ENCODE data around the gene XPC.
"Not testable (repeated sequence)": the region's sequence is repeated elsewhere in the genome, so short reads cannot be mapped to it uniquely, and the experiment has no call there.

The XPC gene

GRCh38 chr3:14124223-14124614, 54.2 kb downstream of the XPC start:
- Histone ChIP-seq H3K27ac (peak overlapping the region; percentile 93), H3K4me3 (peak overlapping the region; percentile 90), H4K20me1 (peaks cover 40% of the 10 kb centered on the region), H3K27me3 (no peaks in the 10 kb centered on the region), H3K9ac (peak overlapping the region; percentile 90), H3K9me3 (no peaks in the 10 kb centered on the region), H3K4me1 (peaks cover 33% of the 10 kb centered on the region), H3K4me2 (peak overlapping the region; percentile 96), H3K36me3 (peaks cover 57% of the 10 kb centered on the region)
- TF ChIP-seq Cebpa-rat (IDR thresholded peaks at IDR 0.05), result no peak

- H3K36me3 ChIP-seq, result peaks cover 57% of the 10 kb centered on the region
- peak overlapping the region; percentile 90 for H3K4me3 ChIP-seq
- H3K4me2 ChIP-seq, result peak overlapping the region; percentile 96
- peak overlapping the region; percentile 90 for H3K9ac ChIP-seq
- no peak for TF ChIP-seq Cebpa-rat (IDR thresholded peaks at IDR 0.05)
- no peaks in the 10 kb centered on the region for H3K9me3 ChIP-seq
- H3K4me1 ChIP-seq, result peaks cover 33% of the 10 kb centered on the region
- H4K20me1 ChIP-seq, result peaks cover 37% of the 10 kb centered on the region
- peak overlapping the region; percentile 93 for H3K27ac ChIP-seq
- H3K27me3 ChIP-seq, result no peaks in the 10 kb centered on the region
Measured at GRCh38 chr3:14123308-14124222, 54.8 kb downstream of the XPC start.

GRCh38 chr3:14122301-14122700, 56.1 kb downstream of the XPC start:
- Histone ChIP-seq H3K27ac (no peak overlapping the region), H3K4me2 (no peak overlapping the region; the same call in 1 of the 2 replicates), H3K4me1 (peaks cover 32% of the 10 kb centered on the region), H3K9me3 (no peaks in the 10 kb centered on the region), H3K36me3 (peaks cover 56% of the 10 kb centered on the region), H3K4me3 (no peak overlapping the region), H3K27me3 (no peaks in the 10 kb centered on the region), H4K20me1 (peaks cover 36% of the 10 kb centered on the region), H3K9ac (no peak overlapping the region)
- no peak for TF ChIP-seq Cebpa-rat (IDR thresholded peaks at IDR 0.05)

- no peak overlapping the region for H3K9ac ChIP-seq
- H3K4me2 ChIP-seq, result no peak overlapping the region
- H3K27ac ChIP-seq, result no peak overlapping the region
- H3K27me3 ChIP-seq, result no peaks in the 10 kb centered on the region
- H3K9me3 ChIP-seq, result no peaks in the 10 kb centered on the region
- no peak for TF ChIP-seq Cebpa-rat (IDR thresholded peaks at IDR 0.05)
- H3K36me3 ChIP-seq, result peaks cover 56% of the 10 kb centered on the region
- H3K4me1 ChIP-seq, result peaks cover 27% of the 10 kb centered on the region
- no peak overlapping the region for H3K4me3 ChIP-seq
- H4K20me1 ChIP-seq, result peaks cover 36% of the 10 kb centered on the region
Measured at GRCh38 chr3:14121859-14122258, 56.5 kb downstream of the XPC start.

GRCh38 chr3:14120921-14121448, 57.4 kb downstream of the XPC start:
- not testable (repeated sequence) for H3K27ac ChIP-seq, H3K4me3 ChIP-seq, H3K27me3 ChIP-seq, H3K9me3 ChIP-seq, H3K4me2 ChIP-seq, H3K9ac ChIP-seq
- H3K36me3 ChIP-seq, result peaks cover 61% of the 10 kb centered on the region
- peaks cover 32% of the 10 kb centered on the region for H4K20me1 ChIP-seq
- peaks cover 19% of the 10 kb centered on the region for H3K4me1 ChIP-seq

- Histone ChIP-seq H3K36me3 (peaks cover 67% of the 10 kb centered on the region), H3K27ac (no peak overlapping the region), H4K20me1 (peaks cover 25% of the 10 kb centered on the region), H3K9me3 (no peaks in the 10 kb centered on the region), H3K9ac (no peak overlapping the region), H3K4me2 (no peak overlapping the region), H3K4me3 (no peak overlapping the region), H3K27me3 (no peaks in the 10 kb centered on the region), H3K4me1 (peaks cover 15% of the 10 kb centered on the region)
- TF ChIP-seq Cebpa-rat (IDR thresholded peaks at IDR 0.05), result no peak
Measured at GRCh38 chr3:14120111-14120920, 58.1 kb downstream of the XPC start.

- no peak overlapping the region for H3K4me3 ChIP-seq
- H4K20me1 ChIP-seq, result peaks cover 25% of the 10 kb centered on the region; the same call in 1 of the 2 replicates
- no peaks in the 10 kb centered on the region for H3K9me3 ChIP-seq
- H3K4me2 ChIP-seq, result no peak overlapping the region
- H3K4me1 ChIP-seq, result peaks cover 15% of the 10 kb centered on the region
- no peaks in the 10 kb centered on the region for H3K27me3 ChIP-seq
- no peak overlapping the region for H3K27ac ChIP-seq
- peaks cover 74% of the 10 kb centered on the region for H3K36me3 ChIP-seq
- H3K9ac ChIP-seq, result no peak overlapping the region; the same call in 1 of the 2 replicates
- TF ChIP-seq Cebpa-rat (IDR thresholded peaks at IDR 0.05), result no peak
Measured at GRCh38 chr3:14119651-14120050, 58.8 kb downstream of the XPC start.

GRCh38 chr3:14118400-14119381, 59.7 kb downstream of the XPC start:
- peaks cover 25% of the 10 kb centered on the region; the same call in 1 of the 2 replicates for H4K20me1 ChIP-seq
- no peak overlapping the region for H3K4me2 ChIP-seq
- H3K4me3 ChIP-seq, result no peak overlapping the region
- peaks cover 13% of the 10 kb centered on the region for H3K4me1 ChIP-seq
- H3K27me3 ChIP-seq, result no peaks in the 10 kb centered on the region
- peaks cover 84% of the 10 kb centered on the region for H3K36me3 ChIP-seq
- peak; percentile 41; the same call in 1 of the 2 replicates for TF ChIP-seq Cebpa-rat (IDR thresholded peaks at IDR 0.05)
- no peak overlapping the region; the same call in 1 of the 2 replicates for H3K9ac ChIP-seq
- H3K27ac ChIP-seq, result no peak overlapping the region
- H3K9me3 ChIP-seq, result no peaks in the 10 kb centered on the region

All from BLaER1 (cell line).